Thyroid gland (tissue), 4 donors: Measurements from ENCODE around the gene CACNG4.

Source experiments
- CTCF ChIP-seq, 6 experiments: fragments of 200-600 bp in 3 of 6; fragments of 450-650 bp in 3 of 6; sonication (generic) in 3 of 6; IDR thresholded peaks; one replicate each; pipeline ENCODE4 v1.5.1; 2016 to 2019; ENCODE audit warnings: antibody characterized with exemption in 6 of 6, mild to moderate bottlenecking in 2 of 6, inconsistent platforms in 1 of 6, moderate library complexity in 1 of 6
- POLR2A ChIP-seq, 2 donors: fragments of 450-650 bp; IDR thresholded peaks; one replicate each; pipeline ENCODE4 v1.6.1; 2017; ENCODE audit warnings: antibody characterized with exemption in 2 of 2, mild to moderate bottlenecking in 2 of 2, moderate library complexity in 1 of 2

GRCh38 chr17:66986659-66987058 is 22.2 kb downstream of the CACNG4 start:
- TF ChIP-seq CTCF (IDR thresholded peaks at IDR 0.05) (no peak), POLR2A (IDR thresholded peaks at IDR 0.05) (no peak)
